Thymus (tissue), 11 donors: ENCODE measurements around the gene ANKRD52. TPM values are rescaled to one million over a fixed set of nuclear protein-coding genes. Genes with fewer than 3 reads are reported as not detected.

ENCODE experiments used
- DNase-seq, 9 donors: peaks; one replicate each; pipeline ENCODE4 v3.0.0-alpha.2; 2013; ENCODE audit warnings: low spot score in 9 of 9, low read depth in 6 of 9, missing footprints in 1 of 9
- H3K27ac ChIP-seq, 2 donors: one replicate each; pipeline ENCODE4 v1.5.1; 2013; ENCODE audit warnings: control low read depth in 1 of 2, low read depth in 1 of 2, low read length in 1 of 2, mild to moderate bottlenecking in 1 of 2, moderate library complexity in 1 of 2
- H3K27me3 ChIP-seq, 2 donors: one replicate each; pipeline ENCODE4 v1.5.1; 2013; ENCODE audit warnings: low read length in 1 of 2; ENCODE audit not compliant: control insufficient read depth in 2 of 2, insufficient read depth in 1 of 2
- H3K36me3 ChIP-seq, 2 donors: one replicate each; pipeline ENCODE4 v1.5.1; 2013; ENCODE audit warnings: low read length in 1 of 2, mild to moderate bottlenecking in 1 of 2, moderate library complexity in 1 of 2; ENCODE audit not compliant: control insufficient read depth in 2 of 2, insufficient read depth in 2 of 2
- H3K4me1 ChIP-seq, 2 donors: one replicate each; pipeline ENCODE4 v1.5.1; 2013; ENCODE audit warnings: low read length in 2 of 2; ENCODE audit not compliant: control insufficient read depth in 2 of 2, insufficient read depth in 2 of 2
- H3K4me3 ChIP-seq, 2 donors: one replicate each; pipeline ENCODE4 v1.5.1; 2013; ENCODE audit warnings: low read length in 2 of 2, control low read depth in 1 of 2, mild to moderate bottlenecking in 1 of 2
- H3K9me3 ChIP-seq, 2 donors: one replicate each; pipeline ENCODE4 v1.5.1; 2013; ENCODE audit warnings: low read length in 1 of 2, mild to moderate bottlenecking in 1 of 2; ENCODE audit not compliant: control insufficient read depth in 2 of 2, insufficient read depth in 1 of 2
- WGBS: extraction: QIAGEN DNeasy Blood & Tissue Kit; methylation state at CpG from one replicate; pipeline ENCODE4 v1.1.7; 2013; 5-methylcytosine and 5-hydroxymethylcytosine counted together
- polyA plus RNA-seq: library from polyadenylated mRNA; stranded (reverse); fragments of 200-250 nt; gene quantifications from one replicate; pipeline ENCODE4 v1.2.3, GENCODE V29; 2013
- total RNA-seq: library from RNA; stranded (reverse); fragments of 120-200 nt; gene quantifications from one replicate; pipeline ENCODE4 v1.2.4, GENCODE V29; 2013
- donor health status: healthy.

Gene ANKRD52
- total and polyA plus RNA-seq, 2 donors, result 2.9 to 7.9 TPM

GRCh38 chr12:56252649-56253048, 5.5 kb downstream of the ANKRD52 start:
- no peak for DNase-seq
- 98% methylated on average over 3 of the region's 3 CpGs for WGBS
- Histone ChIP-seq H3K4me1 (peaks cover 8 to 14% of the 10 kb centered on the region in 2 donors), H3K9me3 (no peaks in the 10 kb centered on the region), H3K36me3 (peaks cover 59 to 78% of the 10 kb centered on the region in 2 donors), H3K27ac (no peak overlapping the region), H3K27me3 (no peaks in the 10 kb centered on the region), H3K4me3 (no peak overlapping the region)

DNA sequence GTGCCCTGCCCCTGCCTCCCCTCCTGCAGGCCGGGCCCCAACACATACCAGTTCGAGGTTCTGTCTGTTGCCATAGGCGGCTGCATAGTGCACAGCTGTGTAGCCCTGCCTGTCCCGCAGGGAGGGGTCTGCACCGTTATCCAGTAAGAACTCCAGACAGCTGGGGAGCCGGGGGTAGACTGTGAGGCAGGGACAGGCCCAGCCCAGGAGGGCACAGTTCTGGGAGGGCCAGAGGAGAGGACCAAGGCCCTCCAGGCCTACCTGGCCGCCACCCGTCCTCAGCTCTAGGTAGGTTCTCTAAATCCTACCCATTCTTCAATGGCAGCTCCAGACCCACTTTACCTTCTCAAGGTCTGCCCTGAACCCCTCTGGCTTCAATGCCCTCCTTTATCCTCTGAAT, 9.5 kb downstream of the ANKRD52 start:
- no peaks in the 10 kb centered on the region for H3K9me3 ChIP-seq
- no peak for DNase-seq
- H3K27ac ChIP-seq, result no peak overlapping the region
- no peak overlapping the region for H3K4me3 ChIP-seq
- H3K4me1 ChIP-seq, result no peaks in the 10 kb centered on the region
- no peaks in the 10 kb centered on the region for H3K27me3 ChIP-seq
- H3K36me3 ChIP-seq, result peaks cover 75 to 88% of the 10 kb centered on the region in 2 donors
- 99% methylated on average over 8 of the region's 8 CpGs for WGBS

DNA sequence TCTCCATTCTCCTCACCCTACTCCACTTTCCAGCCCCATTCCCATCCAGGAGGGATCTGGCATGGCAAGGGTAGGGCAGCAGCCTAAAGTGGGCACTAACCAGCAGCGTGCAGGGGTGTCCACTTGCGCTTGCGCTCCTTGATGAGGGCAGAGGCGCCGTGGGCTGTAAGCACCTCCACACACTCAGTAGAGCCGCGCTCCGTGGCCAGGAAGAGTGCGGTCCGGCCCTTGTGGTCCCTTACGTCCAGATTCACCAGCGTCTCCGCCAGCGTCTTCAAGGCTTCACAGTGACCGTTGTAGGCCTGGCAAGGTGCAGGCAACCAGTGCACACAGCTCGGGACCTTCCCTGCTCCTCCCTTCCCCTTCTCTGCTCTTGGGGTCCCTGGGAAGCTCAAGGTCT, 10.3 kb downstream of the ANKRD52 start:
- DNase-seq, result no peak
- 97% methylated on average over 16 of the region's 16 CpGs for WGBS
- no peak overlapping the region for H3K27ac ChIP-seq
- no peak overlapping the region for H3K4me3 ChIP-seq
- H3K4me1 ChIP-seq, result no peaks in the 10 kb centered on the region
- no peaks in the 10 kb centered on the region for H3K27me3 ChIP-seq
- H3K36me3 ChIP-seq, result peaks cover 75 to 88% of the 10 kb centered on the region in 2 donors
- no peaks in the 10 kb centered on the region for H3K9me3 ChIP-seq

DNA sequence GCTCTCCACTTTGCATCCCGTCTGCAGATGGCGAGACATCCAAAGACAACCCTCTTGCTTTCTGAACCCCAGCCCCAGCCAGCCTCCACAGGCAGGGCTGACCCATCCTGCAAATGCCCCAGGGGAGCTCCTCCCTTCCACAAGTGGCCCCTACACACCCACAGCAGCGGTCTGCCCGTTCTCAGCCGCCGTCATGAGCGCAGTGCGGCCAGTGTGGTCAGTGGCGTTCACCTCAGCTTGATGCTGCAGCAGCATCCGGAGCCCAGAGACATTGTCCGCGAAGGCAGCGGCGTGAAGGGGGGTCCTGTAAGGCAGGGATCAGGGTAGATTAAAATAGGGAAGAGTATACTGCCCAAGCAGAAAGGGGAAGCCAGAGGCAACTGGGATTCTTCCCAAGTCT, 13.7 kb downstream of the ANKRD52 start:
- DNase-seq, result no peak
- Histone ChIP-seq H3K36me3 (peaks cover 89 to 97% of the 10 kb centered on the region in 2 donors), H3K4me3 (no peak overlapping the region), H3K4me1 (no peaks in the 10 kb centered on the region), H3K9me3 (no peaks in the 10 kb centered on the region), H3K27me3 (no peaks in the 10 kb centered on the region), H3K27ac (no peak overlapping the region)
- WGBS, result 99% methylated on average over 14 of the region's 14 CpGs

DNA sequence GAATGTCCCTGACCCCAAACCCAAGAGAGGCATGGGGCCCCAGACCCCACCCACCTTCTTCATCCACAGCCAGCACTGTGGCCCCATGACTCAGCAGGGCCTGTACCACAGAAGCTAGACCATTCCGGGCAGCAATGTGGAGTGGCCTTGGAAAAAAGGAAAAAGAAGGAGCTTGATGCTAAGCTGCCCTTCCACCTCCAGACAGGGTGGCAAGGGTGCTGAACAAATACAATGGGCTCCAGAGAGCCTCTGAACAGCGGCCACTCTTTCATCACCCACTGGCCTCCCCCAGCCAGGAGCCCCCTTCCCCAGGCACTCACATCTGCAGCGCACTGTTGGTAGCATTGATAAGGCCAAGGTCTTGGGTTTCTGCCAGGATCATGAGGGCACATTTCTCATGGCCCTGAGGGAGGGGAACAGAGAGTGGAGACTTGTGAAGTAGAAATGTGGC, 14.4 kb downstream of the ANKRD52 start:
- H3K4me1 ChIP-seq, result no peaks in the 10 kb centered on the region
- no peak for DNase-seq
- no peaks in the 10 kb centered on the region for H3K9me3 ChIP-seq
- 96% methylated on average over 3 of the region's 3 CpGs for WGBS
- H3K36me3 ChIP-seq, result peaks cover 91 to 92% of the 10 kb centered on the region in 2 donors
- H3K27me3 ChIP-seq, result no peaks in the 10 kb centered on the region
- H3K27ac ChIP-seq, result no peak overlapping the region
- no peak overlapping the region for H3K4me3 ChIP-seq

- Histone ChIP-seq H3K4me3 (no peak overlapping the region), H3K36me3 (peaks cover 86 to 88% of the 10 kb centered on the region in 2 donors), H3K27me3 (no peaks in the 10 kb centered on the region), H3K9me3 (no peaks in the 10 kb centered on the region), H3K27ac (no peak overlapping the region), H3K4me1 (no peaks in the 10 kb centered on the region)
- WGBS, result 98% methylated on average over 13 of the region's 13 CpGs
- DNase-seq, result no peak
Measured at GRCh38 chr12:56242986-56243385, 15.2 kb downstream of the ANKRD52 start.

- H3K4me1 ChIP-seq, result no peaks in the 10 kb centered on the region
- no peak for DNase-seq
- no peak overlapping the region for H3K27ac ChIP-seq
- H3K27me3 ChIP-seq, result no peaks in the 10 kb centered on the region
- H3K36me3 ChIP-seq, result peaks cover 86% of the 10 kb centered on the region in 2 donors
- 97% methylated on average over 9 of the region's 9 CpGs for WGBS
- H3K9me3 ChIP-seq, result no peaks in the 10 kb centered on the region
- H3K4me3 ChIP-seq, result no peak overlapping the region
Measured at GRCh38 chr12:56241424-56242303, 16.5 kb downstream of the ANKRD52 start.

DNA sequence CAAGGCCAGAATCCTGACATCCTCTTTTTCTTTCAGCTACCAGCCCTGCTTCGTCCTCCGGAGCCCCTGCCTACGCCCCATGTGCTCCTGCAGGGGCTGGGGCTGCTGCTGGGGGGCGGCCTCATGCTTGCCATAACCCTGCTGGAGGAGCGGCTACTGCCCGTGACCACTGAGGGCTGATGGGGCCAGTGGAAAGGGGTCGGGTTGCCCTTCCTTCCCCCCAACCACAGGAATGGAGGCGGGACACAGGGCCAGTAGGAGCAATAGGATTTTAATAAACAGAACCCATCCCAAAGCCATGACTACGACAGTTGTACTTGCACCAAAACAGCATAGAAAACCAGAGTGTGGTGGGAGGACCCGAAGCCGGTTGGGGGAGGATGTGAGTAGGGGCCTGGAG, 20.6 kb downstream of the ANKRD52 start:
- Histone ChIP-seq H3K36me3 (peaks cover 50 to 62% of the 10 kb centered on the region in 2 donors), H3K9me3 (no peaks in the 10 kb centered on the region), H3K27ac (no peak overlapping the region), H3K27me3 (no peaks in the 10 kb centered on the region), H3K4me1 (no peaks in the 10 kb centered on the region), H3K4me3 (no peak overlapping the region)
- no peak for DNase-seq
- 94% methylated on average over 11 of the region's 11 CpGs for whole genome bisulfite sequencing

- no peak for DNase-seq
- Histone ChIP-seq H3K4me1 (no peaks in the 10 kb centered on the region), H3K36me3 (peaks cover 44 to 56% of the 10 kb centered on the region in 2 donors), H3K9me3 (no peaks in the 10 kb centered on the region), H3K27ac (no peak overlapping the region), H3K27me3 (no peaks in the 10 kb centered on the region), H3K4me3 (no peak overlapping the region)
- 90% methylated on average over 5 of the region's 5 CpGs for WGBS
Measured at GRCh38 chr12:56236985-56237384, 21.2 kb downstream of the ANKRD52 start.
